HTERT RPE-1 (cell line): ENCODE measurements around the gene STAB2.
"Not testable (repeated sequence)": the region's sequence is repeated elsewhere in the genome, so short reads cannot be mapped to it uniquely, and the experiment has no call there.

Experiments used
- in situ Hi-C: fragments of 300-500 bp; cut with MboI; formaldehyde crosslinking; loops from 4 replicates; pipeline ENCODE4 v1.14.3; 2020; ENCODE audit warnings: low sequenced_read_pairs

STAB2 gene

DNA sequence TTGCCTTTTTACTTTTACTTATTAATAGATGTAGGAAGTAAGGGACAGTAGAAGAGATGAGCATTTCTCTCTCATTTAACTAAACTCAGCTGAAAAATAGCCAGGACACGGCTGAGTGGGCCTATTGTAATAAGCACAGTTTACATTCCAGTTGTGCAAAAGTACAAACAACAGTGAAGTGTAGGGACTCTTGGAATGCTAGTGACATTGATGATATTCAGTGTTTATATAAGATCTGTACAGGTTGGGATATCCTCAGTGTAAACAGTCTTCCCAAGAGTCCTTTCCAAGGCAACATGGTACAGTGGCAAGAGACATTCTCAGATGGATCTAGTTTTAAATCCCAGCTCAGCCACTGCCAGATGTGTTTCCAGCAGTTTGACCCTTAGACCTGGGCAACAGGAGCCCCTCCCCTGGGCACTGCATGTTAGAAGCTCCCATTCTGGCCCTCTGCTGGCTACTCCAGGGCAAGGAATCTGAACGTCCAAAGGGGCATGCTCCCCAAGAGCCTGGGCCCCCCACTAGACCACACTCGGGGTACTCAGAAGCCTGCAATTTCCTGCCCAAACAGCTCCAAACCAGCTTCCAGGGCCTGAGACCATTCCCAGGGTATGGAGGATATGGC, 55.3 kb downstream of the STAB2 start:
- in situ Hi-C loops = no loop called here

- in situ Hi-C loops = no loop called here
Measured at GRCh38 chr12:103645202-103645601, 58.1 kb downstream of the STAB2 start.

GRCh38 chr12:103647267-103647666, 60.2 kb downstream of the STAB2 start:
- in situ Hi-C loops = no loop called here

DNA sequence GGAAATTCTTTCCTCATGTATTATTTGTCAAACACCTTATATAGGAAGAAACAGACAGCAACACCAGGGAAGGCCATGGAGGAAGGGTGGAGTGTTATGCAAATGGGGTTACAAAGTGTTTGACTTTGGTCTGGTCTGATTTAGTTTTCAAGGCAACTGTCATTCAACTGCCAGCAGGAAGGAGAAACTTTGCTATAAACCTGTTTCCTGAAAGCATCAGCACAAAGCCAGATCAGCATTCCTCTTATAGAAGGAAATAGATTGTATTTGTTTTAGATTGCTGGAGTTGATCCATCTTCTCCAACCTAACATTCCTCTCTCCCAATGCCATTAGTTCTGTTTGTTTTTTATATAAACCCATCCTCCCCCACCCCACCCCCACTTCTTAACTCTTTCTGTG, 65.7 kb downstream of the STAB2 start:
- in situ Hi-C loops = no loop called here

DNA sequence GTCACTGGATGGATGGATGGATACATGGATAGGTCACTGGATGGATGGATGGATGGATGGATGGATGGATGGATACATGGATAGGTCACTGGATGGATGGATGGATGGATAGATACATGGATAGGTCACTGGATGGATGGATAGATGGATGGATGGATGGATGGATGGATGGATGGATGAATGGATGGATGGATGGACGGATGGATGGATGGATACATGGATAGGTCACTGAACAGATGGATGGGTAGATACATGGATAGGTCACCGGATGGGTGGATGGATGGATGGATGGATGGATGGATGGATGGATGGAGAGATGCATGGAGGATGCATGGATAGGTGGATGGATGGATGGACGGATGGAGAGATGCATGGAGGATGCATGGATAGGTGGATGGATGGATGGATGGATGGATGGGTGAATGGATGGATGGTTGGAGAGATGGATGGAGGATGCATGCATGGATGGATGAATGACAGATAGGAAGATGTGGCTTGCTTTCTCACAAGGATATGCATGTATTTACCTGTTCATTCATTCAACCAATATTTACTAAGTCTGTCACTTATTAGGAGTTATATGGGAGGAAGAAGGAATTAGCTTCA, 66.6 kb downstream of the STAB2 start:
- in situ Hi-C loops = not testable (repeated sequence)

- in situ Hi-C loops = no loop called here
Measured at GRCh38 chr12:103654816-103655215, 67.7 kb downstream of the STAB2 start.

DNA sequence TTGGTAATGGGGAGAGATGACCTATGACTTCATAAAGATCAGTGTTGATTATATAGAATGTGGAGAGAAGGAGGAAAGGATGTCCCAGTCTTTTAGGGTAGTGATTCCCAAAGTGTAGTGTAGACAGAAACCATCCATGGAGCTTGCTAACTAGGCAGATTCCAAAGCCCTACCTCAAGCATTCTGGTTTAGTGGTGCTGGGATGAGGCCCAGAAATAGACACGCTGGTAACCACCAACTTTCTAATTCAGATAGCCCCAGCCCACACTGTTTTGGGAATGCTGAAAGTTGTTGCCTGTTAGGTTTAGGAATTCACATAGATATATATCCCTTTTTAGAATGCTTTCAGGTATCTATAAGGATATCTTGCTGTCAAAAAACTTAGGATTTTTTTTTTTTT, 69.2 kb downstream of the STAB2 start:
- in situ Hi-C loops = no loop called here

DNA sequence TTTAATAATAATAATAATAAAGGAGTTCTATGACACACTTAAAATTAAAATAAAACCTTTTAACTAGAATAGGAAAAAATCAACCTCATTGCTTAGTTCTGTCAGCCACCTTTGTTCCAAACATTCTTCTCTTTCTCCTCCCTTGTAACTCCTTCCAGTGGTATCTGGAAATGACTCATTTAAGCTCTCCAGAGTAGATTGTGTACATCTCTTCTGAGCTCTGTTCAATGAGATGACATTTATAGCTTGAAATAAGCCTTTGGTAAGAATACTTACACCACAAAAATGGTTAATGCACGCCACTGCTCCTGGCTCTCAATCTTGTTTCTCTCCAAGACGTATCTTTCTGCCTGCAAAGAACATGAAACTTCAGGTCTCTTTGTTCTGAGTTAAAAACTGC, 70.3 kb downstream of the STAB2 start:
- in situ Hi-C loops = no loop called here

GRCh38 chr12:103664626-103665025, 77.6 kb downstream of the STAB2 start:
- in situ Hi-C loops = no loop called here

- in situ Hi-C loops = no loop called here
Measured at GRCh38 chr12:103665971-103666370, 78.9 kb downstream of the STAB2 start.

DNA sequence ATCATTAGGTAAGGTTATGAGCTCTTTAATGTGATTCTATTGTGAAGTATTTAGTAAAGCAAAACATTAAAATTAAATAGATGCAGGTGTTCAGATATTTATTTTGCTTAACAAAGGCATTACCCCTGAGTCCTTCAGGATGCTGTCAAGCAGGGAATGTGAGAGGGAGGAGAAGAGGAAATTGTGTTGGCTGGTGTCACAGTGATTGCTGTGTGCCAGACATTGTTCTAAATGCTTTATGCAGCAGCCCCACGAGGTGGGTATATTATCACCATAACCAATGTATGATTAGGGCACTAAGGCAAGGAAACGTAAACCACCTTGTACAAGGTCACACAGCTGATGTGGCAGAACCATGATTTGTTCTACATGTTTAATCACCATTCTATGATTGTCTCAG, 80.1 kb downstream of the STAB2 start:
- in situ Hi-C loops = no loop called here

- in situ Hi-C loops = no loop called here
Measured at GRCh38 chr12:103668520-103668919, 81.4 kb downstream of the STAB2 start.

DNA sequence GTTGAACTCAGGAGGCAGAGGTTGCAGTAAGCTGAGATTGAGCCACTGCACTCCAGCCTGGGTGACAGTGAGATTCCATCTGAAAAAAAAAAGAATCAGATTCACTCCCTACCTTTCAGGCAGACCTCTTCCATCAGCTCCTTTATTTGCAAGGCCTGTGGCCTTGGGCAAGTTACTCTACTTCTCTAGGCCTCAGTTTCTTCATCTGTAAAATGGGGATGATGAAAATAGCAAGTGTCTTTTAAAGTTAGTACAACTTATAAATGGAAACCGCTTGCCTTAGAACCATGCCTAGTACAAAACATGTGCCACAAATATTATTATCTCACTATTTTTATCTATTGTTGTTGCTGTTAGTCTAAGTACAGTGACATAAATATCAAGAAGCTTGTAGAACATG, 84.3 kb downstream of the STAB2 start:
- in situ Hi-C loops = no loop called here

DNA sequence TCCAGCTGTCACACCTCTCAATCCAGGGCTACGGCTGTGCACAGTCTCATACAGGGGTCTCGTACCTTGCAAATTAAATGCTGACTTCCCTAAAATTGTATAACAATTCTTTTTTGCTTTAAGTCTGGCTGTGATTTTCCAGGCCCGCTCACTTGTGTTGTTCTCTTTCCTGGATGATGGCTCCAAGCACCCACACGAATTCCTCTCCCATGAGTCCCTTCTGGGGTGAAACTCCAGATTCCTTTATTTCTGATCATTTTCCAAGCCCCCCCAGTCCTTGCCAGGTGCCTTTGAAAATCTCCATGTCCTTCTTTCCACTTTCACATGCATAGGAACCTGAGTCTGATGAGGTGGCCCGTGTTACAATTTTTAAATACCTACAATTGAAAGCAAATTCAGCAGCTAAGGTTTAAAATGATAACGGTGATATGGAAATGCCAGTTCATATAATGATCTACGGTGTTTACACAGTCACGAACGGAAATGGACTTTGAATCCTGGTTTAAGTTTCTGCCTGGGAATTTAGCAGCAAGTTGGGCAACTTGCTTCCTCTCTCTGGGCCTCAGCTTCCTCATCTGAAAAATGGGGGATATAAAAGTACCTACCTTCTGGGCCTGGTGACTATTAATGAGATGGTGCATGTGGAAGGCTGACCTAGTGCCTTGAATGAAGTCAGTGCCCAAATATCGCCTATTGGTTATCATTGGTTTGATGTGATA, 85.5 kb downstream of the STAB2 start:
- in situ Hi-C loops = no loop called here

DNA sequence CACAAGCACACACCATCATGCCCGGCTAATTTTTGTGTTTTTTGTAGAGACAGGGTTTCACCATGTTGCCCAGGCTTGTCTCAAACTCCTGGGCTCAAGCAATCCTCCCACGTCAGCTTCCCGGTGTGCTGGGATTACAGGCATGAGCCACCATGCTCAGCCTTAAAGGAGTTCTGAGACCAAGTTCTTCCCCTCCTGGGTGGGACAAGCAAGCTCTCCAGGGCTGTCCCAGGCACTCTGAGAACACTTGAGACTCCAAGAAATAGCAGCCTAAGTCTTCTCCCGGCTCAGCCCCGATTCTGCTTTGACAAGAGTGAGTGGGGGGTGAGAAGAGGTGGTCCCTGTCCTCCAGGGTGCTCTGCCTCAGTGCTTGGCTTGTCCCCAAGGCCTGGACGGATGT, 86.4 kb downstream of the STAB2 start:
- in situ Hi-C loops = no loop called here

GRCh38 chr12:103673891-103674375, 86.9 kb downstream of the STAB2 start:
- in situ Hi-C loops = no loop called here

- in situ Hi-C loops = no loop called here
Measured at GRCh38 chr12:103676893-103677292, 89.8 kb downstream of the STAB2 start.

- in situ Hi-C loops = no loop called here
Measured at GRCh38 chr12:103677341-103677740, 90.3 kb downstream of the STAB2 start.

GRCh38 chr12:103677905-103678304, 90.8 kb downstream of the STAB2 start:
- in situ Hi-C loops = no loop called here

DNA sequence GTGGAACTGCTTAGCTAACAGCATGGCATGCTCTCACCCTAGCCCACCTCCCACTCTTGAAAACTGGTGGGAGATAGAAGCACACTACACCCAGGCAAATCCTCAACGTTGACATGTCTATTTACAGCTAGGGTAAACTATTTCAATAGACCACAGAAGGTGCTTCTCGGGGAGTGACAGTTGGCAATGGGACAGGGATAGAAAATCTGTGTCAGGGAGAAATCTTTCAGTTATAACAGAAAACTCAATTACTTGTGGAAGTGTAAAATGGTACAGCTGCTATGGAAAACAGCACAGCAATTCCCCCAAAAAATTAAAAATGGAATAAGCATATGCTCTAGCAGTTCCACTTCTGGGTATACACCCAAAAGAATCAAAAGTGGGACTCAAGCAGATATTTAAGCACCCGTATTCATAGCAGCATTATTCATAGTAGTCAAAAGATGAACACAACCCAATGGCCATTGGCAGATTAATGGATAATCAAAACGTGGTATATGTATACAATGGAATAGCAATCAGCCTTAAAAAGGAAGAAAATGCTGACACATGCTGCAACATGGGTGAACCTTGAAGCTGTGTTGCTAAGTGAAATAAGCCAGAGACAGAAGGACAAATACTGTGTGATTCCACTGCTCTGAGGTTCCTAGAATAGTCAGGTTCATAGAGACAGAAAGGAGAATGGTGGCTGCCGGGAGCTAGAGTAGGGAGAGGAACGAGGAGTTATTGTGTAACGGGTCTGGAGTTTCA, 92.5 kb downstream of the STAB2 start:
- in situ Hi-C loops = no loop called here

DNA sequence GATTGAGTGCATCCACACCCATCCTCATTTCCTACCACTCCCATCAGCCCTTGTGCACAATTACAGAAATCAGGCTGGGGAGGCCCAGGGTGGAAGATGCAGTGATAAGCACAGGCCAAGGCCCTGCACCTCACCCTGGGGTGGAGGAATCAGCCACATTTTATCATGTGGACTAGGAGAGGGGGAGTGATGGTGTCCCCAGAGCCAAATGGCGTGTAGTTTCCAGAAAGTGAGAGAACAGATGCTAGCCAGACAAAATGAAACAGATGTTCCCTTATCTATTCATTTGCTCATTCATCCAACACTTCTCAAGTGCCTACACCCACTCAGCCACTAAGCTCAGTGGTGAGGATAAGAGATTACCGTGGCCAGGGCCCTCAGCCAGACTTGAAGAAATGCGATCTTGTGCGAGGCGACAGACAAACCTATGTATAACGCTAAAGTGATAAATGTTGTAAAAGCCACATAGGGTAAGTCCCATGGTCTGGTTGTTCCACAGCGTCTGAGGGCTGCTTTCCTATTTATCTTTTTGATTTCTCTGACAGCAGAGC, 93.6 kb downstream of the STAB2 start:
- in situ Hi-C loops = no loop called here
